GM12878 (cell line): ENCODE measurements around the gene TMEM163.

Experiments used
- EZH2 ChIP-seq: IDR thresholded peaks from 2 replicates; pipeline ENCODE4 v1.6.1; 2012; ENCODE audit warnings: low read depth, mild to moderate bottlenecking, control low read depth, inconsistent platforms, low read length, borderline replicate concordance; ENCODE audit not compliant: control insufficient read depth
- POLR2AphosphoS5 ChIP-seq: IDR thresholded peaks from 2 replicates; pipeline ENCODE4 v1.6.1; 2011; ENCODE audit warnings: mild to moderate bottlenecking, low read length, inconsistent platforms
- SP1 ChIP-seq: IDR thresholded peaks from one replicate; pipeline ENCODE4 v1.6.1; 2011; ENCODE audit warnings: low read depth, low read length
- ZBTB33 ChIP-seq: fragments of 450-650 bp; IDR thresholded peaks from 2 replicates; pipeline ENCODE4 v1.6.1; 2017; ENCODE audit warnings: mild to moderate bottlenecking
- TF ChIP-seq, protein P1 (sequence below), 3 experiments: IDR thresholded peaks in 2 of 3; conservative IDR thresholded peaks in 1 of 3; 2 replicates each; pipeline ENCODE4 v1.5.1; 2011; ENCODE audit warnings: low read depth in 3 of 3, low read length in 3 of 3, mild to moderate bottlenecking in 3 of 3, control low read depth in 2 of 3, moderate library complexity in 2 of 3, inconsistent platforms in 1 of 3, mixed read lengths in 1 of 3; ENCODE audit not compliant: control insufficient read depth in 2 of 3, insufficient read depth in 1 of 3; ENCODE audit errors: extremely low read depth in 1 of 3
- TF ChIP-seq, protein P2 (sequence below): IDR thresholded peaks from 2 replicates; pipeline ENCODE4 v1.6.1; 2012; ENCODE audit warnings: low read depth, low read length, improper control_type of control experiment

DNA sequence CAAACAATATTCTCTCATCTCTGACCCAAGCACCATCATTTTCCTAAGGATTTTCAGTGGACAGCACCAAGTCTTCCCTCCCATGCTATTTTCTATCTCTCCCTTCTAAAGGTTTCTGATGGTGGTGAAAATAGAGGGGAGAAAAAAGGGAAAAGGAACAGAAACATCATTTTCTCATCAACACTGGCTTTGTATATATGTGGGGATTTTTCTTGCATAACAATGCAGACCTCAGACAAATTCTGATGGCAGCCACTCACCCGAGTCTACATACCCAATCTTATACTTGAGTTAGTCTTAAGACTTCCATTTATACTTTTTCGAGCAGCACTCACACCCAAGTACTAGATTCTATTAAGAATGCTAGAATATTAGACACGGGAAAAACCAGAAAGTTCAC, 95.8 kb downstream of the TMEM163 start:
- TF ChIP-seq ZBTB33 (no peak), POLR2AphosphoS5 (no peak), EZH2 (no peak), SP1 (no peak)
- TF ChIP-seq, protein P1, sequence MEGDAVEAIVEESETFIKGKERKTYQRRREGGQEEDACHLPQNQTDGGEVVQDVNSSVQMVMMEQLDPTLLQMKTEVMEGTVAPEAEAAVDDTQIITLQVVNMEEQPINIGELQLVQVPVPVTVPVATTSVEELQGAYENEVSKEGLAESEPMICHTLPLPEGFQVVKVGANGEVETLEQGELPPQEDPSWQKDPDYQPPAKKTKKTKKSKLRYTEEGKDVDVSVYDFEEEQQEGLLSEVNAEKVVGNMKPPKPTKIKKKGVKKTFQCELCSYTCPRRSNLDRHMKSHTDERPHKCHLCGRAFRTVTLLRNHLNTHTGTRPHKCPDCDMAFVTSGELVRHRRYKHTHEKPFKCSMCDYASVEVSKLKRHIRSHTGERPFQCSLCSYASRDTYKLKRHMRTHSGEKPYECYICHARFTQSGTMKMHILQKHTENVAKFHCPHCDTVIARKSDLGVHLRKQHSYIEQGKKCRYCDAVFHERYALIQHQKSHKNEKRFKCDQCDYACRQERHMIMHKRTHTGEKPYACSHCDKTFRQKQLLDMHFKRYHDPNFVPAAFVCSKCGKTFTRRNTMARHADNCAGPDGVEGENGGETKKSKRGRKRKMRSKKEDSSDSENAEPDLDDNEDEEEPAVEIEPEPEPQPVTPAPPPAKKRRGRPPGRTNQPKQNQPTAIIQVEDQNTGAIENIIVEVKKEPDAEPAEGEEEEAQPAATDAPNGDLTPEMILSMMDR (IDR thresholded peaks at IDR 0.05 in 2 of 3, conservative IDR thresholded peaks at IDR 0.05 in 1 of 3; ENCODE audit: control insufficient read depth in 2 of 3, extremely low read depth in 1 of 3, insufficient read depth in 1 of 3, low read depth in 3 of 3, low read length in 3 of 3): no peak
- TF ChIP-seq, protein P2, sequence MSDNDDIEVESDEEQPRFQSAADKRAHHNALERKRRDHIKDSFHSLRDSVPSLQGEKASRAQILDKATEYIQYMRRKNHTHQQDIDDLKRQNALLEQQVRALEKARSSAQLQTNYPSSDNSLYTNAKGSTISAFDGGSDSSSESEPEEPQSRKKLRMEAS: no peak
